Sigmoid colon (tissue), 4 donors: ENCODE measurements around the gene VPS13A.

Source experiments
- EP300 ChIP-seq, 4 donors: sonication (generic); formaldehyde crosslinking; IDR thresholded peaks; one replicate each; pipeline ENCODE4 v1.6.1; 2017; ENCODE audit warnings: antibody characterized with exemption in 4 of 4
- POLR2A ChIP-seq, 2 donors: fragments of 450-650 bp; IDR thresholded peaks; one replicate each; pipeline ENCODE4 v1.6.1; 2016; ENCODE audit warnings: antibody characterized with exemption in 2 of 2, mild to moderate bottlenecking in 2 of 2, moderate library complexity in 2 of 2
- POLR2AphosphoS5 ChIP-seq, 4 donors: sonication (generic); formaldehyde crosslinking; IDR thresholded peaks; one replicate each; pipeline ENCODE4 v1.6.1; 2017; ENCODE audit warnings: antibody characterized with exemption in 4 of 4
- TF ChIP-seq, protein P1 (sequence below), 4 experiments: fragments of 450-650 bp in 3 of 4; fragments of 200-600 bp in 1 of 4; IDR thresholded peaks; one replicate each; pipeline ENCODE4 v1.5.1; 2016 to 2019; ENCODE audit warnings: antibody characterized with exemption in 4 of 4, mild to moderate bottlenecking in 3 of 4, moderate library complexity in 2 of 4

DNA sequence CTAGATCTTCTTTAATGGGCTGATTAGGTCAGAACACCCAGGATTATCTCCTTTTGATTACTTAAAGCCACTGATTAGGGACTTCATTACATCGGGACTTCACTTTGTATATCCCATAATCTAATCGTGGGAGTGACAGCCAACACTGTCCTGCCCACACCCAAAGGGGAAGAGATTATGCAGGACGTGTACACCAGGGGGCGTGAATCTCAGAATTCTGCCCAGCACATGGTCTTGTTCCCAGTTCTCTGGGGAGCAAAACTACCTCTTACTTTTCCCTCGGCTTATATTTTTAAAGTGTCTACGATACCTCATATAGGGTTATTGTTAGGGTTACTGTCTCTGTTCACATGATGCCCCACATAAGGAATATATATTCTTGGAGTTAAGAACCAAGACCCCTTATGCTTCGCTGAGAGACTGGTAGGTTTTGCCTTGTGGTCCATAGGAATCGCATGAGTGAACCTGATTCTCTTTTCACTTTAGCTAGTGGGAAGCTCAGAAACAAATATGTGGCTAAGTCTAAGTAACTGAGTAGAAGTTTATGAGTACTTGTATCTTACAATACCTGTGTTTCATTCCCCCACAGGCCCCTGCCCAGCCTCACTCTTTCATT is 278.1 kb downstream of the VPS13A start:
- TF ChIP-seq, protein P1, sequence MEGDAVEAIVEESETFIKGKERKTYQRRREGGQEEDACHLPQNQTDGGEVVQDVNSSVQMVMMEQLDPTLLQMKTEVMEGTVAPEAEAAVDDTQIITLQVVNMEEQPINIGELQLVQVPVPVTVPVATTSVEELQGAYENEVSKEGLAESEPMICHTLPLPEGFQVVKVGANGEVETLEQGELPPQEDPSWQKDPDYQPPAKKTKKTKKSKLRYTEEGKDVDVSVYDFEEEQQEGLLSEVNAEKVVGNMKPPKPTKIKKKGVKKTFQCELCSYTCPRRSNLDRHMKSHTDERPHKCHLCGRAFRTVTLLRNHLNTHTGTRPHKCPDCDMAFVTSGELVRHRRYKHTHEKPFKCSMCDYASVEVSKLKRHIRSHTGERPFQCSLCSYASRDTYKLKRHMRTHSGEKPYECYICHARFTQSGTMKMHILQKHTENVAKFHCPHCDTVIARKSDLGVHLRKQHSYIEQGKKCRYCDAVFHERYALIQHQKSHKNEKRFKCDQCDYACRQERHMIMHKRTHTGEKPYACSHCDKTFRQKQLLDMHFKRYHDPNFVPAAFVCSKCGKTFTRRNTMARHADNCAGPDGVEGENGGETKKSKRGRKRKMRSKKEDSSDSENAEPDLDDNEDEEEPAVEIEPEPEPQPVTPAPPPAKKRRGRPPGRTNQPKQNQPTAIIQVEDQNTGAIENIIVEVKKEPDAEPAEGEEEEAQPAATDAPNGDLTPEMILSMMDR (IDR thresholded peaks at IDR 0.05): no peak
- TF ChIP-seq POLR2AphosphoS5 (IDR thresholded peaks at IDR 0.05) (no peak), POLR2A (IDR thresholded peaks at IDR 0.05) (no peak), EP300 (IDR thresholded peaks at IDR 0.05) (no peak)
